IPS DF 4.7 (cell line): ENCODE measurements around the gene CHD9NB.
"Not testable (repeated sequence)": the region's sequence is repeated elsewhere in the genome, so short reads cannot be mapped to it uniquely, and the experiment has no call there.

ENCODE experiments used
- DNase-seq: peaks from one replicate; pipeline ENCODE4 v3.0.0-alpha.2; 2013; ENCODE audit warnings: low spot score; ENCODE audit errors: extremely low read depth

The CHD9NB gene

GRCh38 chr16:53084141-53084541 is 31.4 kb upstream of the CHD9NB start:
- DNase-seq = no peak

GRCh38 chr16:53083119-53083518 is 30.4 kb upstream of the CHD9NB start:
- no peak for DNase-seq

GRCh38 chr16:53082509-53082908 is 29.8 kb upstream of the CHD9NB start:
- DNase-seq = no peak

- DNase-seq = no peak
These were observed 29.1 kb upstream of the CHD9NB start for GRCh38 chr16:53081686-53082407.

- DNase-seq = no peak
These were observed 28.3 kb upstream of the CHD9NB start for GRCh38 chr16:53081032-53081424.

- no peak for DNase-seq
These were observed 27.8 kb upstream of the CHD9NB start for GRCh38 chr16:53080345-53081031.

- DNase-seq = no peak
These were observed 26.2 kb upstream of the CHD9NB start for GRCh38 chr16:53078765-53079485.

GRCh38 chr16:53078247-53078646 is 25.6 kb upstream of the CHD9NB start:
- no peak for DNase-seq

GRCh38 chr16:53075461-53075860 is 22.8 kb upstream of the CHD9NB start:
- not testable (repeated sequence) for DNase-seq

- not testable (repeated sequence) for DNase-seq
These were observed 21.6 kb upstream of the CHD9NB start for GRCh38 chr16:53074296-53074695.

GRCh38 chr16:53073022-53073421 is 20.3 kb upstream of the CHD9NB start:
- no peak for DNase-seq

- no peak for DNase-seq
These were observed 19.1 kb upstream of the CHD9NB start for GRCh38 chr16:53071748-53072301.

- DNase-seq = no peak
These were observed 17.1 kb upstream of the CHD9NB start for GRCh38 chr16:53069772-53070171.

GRCh38 chr16:53068423-53068833 is 15.7 kb upstream of the CHD9NB start:
- DNase-seq = no peak

- no peak for DNase-seq
These were observed 15.0 kb upstream of the CHD9NB start for GRCh38 chr16:53067675-53068074.

GRCh38 chr16:53065461-53066061 is 12.9 kb upstream of the CHD9NB start:
- no peak for DNase-seq

GRCh38 chr16:53064081-53064578 is 11.4 kb upstream of the CHD9NB start:
- no peak for DNase-seq

- DNase-seq = no peak
These were observed 9.0 kb upstream of the CHD9NB start for GRCh38 chr16:53061701-53062159.

GRCh38 chr16:53061256-53061655 is 8.6 kb upstream of the CHD9NB start:
- DNase-seq = no peak

GRCh38 chr16:53059672-53060071 is 7.0 kb upstream of the CHD9NB start:
- no peak for DNase-seq

GRCh38 chr16:53058882-53059281 is 6.2 kb upstream of the CHD9NB start:
- no peak for DNase-seq
